Spleen (tissue), 7 donors: ENCODE measurements around the gene KCNMB4.

ENCODE experiments used
- CTCF ChIP-seq, 11 experiments: fragments of 200-600 bp in 7 of 11; fragments of 450-650 bp in 4 of 11; sonication (generic) in 4 of 11; IDR thresholded peaks in 8 of 11; conservative IDR thresholded peaks in 3 of 11; 1 replicate in 7 of 11; 2 replicates in 4 of 11; pipeline versions ENCODE4 v1.4.0 to v1.8.0; 2016 to 2021; ENCODE audit warnings: antibody characterized with exemption in 11 of 11, inconsistent platforms in 4 of 11, mild to moderate bottlenecking in 1 of 11
- POLR2AphosphoS5 ChIP-seq, 3 donors: sonication (generic); formaldehyde crosslinking; IDR thresholded peaks; one replicate each; pipeline ENCODE4 v1.5.1; 2017; ENCODE audit warnings: antibody characterized with exemption in 3 of 3
- donor health status: DM: no; HTN: no; CAD: no; lungs with moderate emphysema.
- donor health status: DM: no; HTN: no; CAD: no.
- donor health status: DM: no; HTN: no; CAD: no.

- TF ChIP-seq CTCF (IDR thresholded peaks at IDR 0.05 in 8 of 11, conservative IDR thresholded peaks at IDR 0.05 in 3 of 11): no peak
- TF ChIP-seq POLR2AphosphoS5 (IDR thresholded peaks at IDR 0.05): no peak
Observed at GRCh38 chr12:70379846-70380245, 13.8 kb downstream of the KCNMB4 start.
